ENCODE data around the gene ERVMER34-1.

The ERVMER34-1 gene

GRCh38 chr4:52701207-52701606 lies 50.0 kb downstream of the ERVMER34-1 start:
- DNase-seq (ENCODE audit: low spot score): no peak
- TF ChIP-seq, protein P1, sequence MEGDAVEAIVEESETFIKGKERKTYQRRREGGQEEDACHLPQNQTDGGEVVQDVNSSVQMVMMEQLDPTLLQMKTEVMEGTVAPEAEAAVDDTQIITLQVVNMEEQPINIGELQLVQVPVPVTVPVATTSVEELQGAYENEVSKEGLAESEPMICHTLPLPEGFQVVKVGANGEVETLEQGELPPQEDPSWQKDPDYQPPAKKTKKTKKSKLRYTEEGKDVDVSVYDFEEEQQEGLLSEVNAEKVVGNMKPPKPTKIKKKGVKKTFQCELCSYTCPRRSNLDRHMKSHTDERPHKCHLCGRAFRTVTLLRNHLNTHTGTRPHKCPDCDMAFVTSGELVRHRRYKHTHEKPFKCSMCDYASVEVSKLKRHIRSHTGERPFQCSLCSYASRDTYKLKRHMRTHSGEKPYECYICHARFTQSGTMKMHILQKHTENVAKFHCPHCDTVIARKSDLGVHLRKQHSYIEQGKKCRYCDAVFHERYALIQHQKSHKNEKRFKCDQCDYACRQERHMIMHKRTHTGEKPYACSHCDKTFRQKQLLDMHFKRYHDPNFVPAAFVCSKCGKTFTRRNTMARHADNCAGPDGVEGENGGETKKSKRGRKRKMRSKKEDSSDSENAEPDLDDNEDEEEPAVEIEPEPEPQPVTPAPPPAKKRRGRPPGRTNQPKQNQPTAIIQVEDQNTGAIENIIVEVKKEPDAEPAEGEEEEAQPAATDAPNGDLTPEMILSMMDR (IDR thresholded peaks at IDR 0.05; ENCODE audit: extremely low read depth, missing control alignments): no peak

DNA sequence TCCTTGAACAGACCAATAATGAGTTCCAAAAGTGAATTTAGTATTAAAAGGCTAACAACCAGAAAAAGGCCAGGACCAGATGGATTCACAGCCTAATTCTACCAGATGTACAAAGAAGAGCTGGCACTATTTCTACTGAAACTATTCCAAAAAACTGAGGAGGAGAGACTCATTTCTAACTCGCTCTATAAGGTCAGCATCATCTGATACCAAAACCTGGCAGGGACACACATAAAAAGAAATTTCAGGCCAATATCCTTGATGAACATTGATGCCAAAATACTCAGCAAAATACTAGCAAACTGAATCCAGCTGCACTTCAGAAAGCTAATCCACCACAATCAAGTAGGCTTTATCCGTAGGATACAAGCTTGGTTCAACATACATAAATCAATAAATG lies 56.3 kb downstream of the ERVMER34-1 start:
- no peak for DNase-seq (ENCODE audit: low spot score)

DNA sequence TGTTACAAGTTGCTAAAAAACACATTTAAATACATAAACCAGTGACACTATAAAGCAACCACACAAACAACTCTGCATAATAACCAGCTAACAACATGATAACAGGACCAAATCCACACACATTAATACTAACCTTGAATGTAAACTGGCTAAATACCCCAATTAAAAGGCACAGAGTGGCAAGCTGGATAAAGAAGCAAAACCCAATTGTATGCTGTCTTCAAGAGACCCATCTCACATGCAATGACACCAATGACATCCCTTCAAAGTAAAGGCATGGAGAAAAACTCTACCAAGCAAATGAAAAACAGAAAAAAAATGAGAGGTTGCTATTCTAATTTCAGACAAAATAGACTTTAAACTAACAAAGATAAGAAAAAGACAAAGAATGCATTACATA lies 57.7 kb downstream of the ERVMER34-1 start:
- TF ChIP-seq, protein P1 (IDR thresholded peaks at IDR 0.05; ENCODE audit: extremely low read depth, missing control alignments): no peak
- no peak for DNase-seq (ENCODE audit: low spot score)

More for the DNA sequence above, 56.3 kb downstream of the ERVMER34-1 start:
- TF ChIP-seq, protein P1 (IDR thresholded peaks at IDR 0.05; ENCODE audit: extremely low read depth, missing control alignments): no peak

Measured in GM20000 (cell line).